Muscle of back (tissue), 13 donors: ENCODE measurements around the gene EPS15. TPM values are rescaled to one million over a fixed set of nuclear protein-coding genes. Genes with fewer than 3 reads are reported as not detected.
"Not testable (repeated sequence)": the region's sequence is repeated elsewhere in the genome, so short reads cannot be mapped to it uniquely, and the experiment has no call there.

Source experiments
- DNase-seq, 3 donors: peaks; one replicate each; pipeline versions ENCODE4 v3.0.0 to v3.0.0-alpha.2; 2013
- long read RNA-seq, 9 donors: transcript quantifications; one replicate each; lab custom pipeline, GENCODE V29; 2026
- polyA plus RNA-seq, 10 donors: library from polyadenylated mRNA; unstranded; fragments of 120-200 nt; gene quantifications; one replicate each; pipeline ENCODE4 v1.2.1, GENCODE V29; 2013; ENCODE audit not compliant: insufficient read length in 10 of 10

The EPS15 gene
- 10 to 100 TPM; 29.0 to 41.7 (median 34.6) TPM for polyA plus RNA-seq
- long read RNA-seq, donor 1, full-length matches to known transcripts, result 1 of 40 reads
- long read RNA-seq, donor 1, partial matches to known transcripts, result 39 of 40 reads
- long read RNA-seq, donor 1, other reads (novel, unspliced or antisense), result 0 of 40 reads
- long read RNA-seq, donor 2, full-length matches to known transcripts, result 1 of 1 reads
- long read RNA-seq, donor 2, partial matches to known transcripts, result 0 of 1 reads
- long read RNA-seq, donor 2, other reads (novel, unspliced or antisense), result 0 of 1 reads
- long read RNA-seq, donor 3, result 0 reads
- long read RNA-seq, donor 4, full-length matches to known transcripts, result 4 of 4 reads
- long read RNA-seq, donor 4, partial matches to known transcripts, result 0 of 4 reads
- long read RNA-seq, donor 4, other reads (novel, unspliced or antisense), result 0 of 4 reads
- long read RNA-seq, donor 5, full-length matches to known transcripts, result 1 of 1 reads
- long read RNA-seq, donor 5, partial matches to known transcripts, result 0 of 1 reads
- long read RNA-seq, donor 5, other reads (novel, unspliced or antisense), result 0 of 1 reads
- long read RNA-seq, donor 6, full-length matches to known transcripts, result 2 of 2 reads
- long read RNA-seq, donor 6, partial matches to known transcripts, result 0 of 2 reads
- long read RNA-seq, donor 6, other reads (novel, unspliced or antisense), result 0 of 2 reads
- long read RNA-seq, donor 7, full-length matches to known transcripts, result 1 of 1 reads
- long read RNA-seq, donor 7, partial matches to known transcripts, result 0 of 1 reads
- long read RNA-seq, donor 7, other reads (novel, unspliced or antisense), result 0 of 1 reads
- long read RNA-seq, donor 8, full-length matches to known transcripts, result 2 of 36 reads
- long read RNA-seq, donor 8, partial matches to known transcripts, result 34 of 36 reads
- long read RNA-seq, donor 8, other reads (novel, unspliced or antisense), result 0 of 36 reads
- long read RNA-seq, donor 9, result 0 reads

DNA sequence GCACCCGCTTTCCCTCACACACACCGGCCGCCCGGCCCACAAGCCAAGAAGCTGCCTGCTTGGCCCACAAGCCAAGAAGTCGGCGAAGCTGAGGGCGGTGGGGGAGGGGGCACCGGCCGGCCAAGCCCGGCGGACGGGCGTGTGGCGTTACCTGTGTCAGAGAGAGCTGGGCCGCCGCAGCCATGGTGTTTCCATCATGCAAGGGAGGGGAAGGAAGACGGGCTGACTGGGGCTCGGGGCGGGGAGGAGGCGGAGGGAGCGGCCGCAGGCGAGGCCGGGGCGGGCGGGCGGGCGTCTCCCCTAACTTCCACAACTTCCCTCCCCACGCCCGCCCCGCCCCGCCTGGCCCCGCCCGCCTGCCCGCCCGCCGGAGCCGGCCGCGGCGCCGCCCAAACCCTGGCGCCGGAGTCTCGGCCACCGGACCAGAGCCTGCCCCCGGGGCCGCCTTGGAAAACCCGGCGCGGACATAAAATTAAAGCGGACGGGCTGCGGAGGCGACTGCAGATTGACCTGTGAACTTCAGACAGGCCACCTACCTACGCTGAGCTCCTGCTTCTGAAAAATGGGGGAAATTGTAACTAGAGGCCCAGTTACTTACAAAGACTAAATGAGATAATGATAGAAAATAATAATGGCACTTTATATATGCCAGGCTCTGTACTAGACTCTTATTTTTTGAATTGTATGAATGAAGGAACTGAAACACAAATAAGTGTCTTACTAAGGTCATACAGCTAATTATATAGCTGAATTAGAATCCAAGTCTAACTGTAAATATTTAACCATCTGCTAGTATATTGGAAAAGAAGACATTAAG is at the start of gene EPS15:
Gene EPS15, minus strand, starts transcription at position 219 of the 817 bp plus-strand sequence. Its CDS starts 35 bp downstream, at position 184.
- peak; percentile 80 to 89 (median 86) for DNase-seq

DNA sequence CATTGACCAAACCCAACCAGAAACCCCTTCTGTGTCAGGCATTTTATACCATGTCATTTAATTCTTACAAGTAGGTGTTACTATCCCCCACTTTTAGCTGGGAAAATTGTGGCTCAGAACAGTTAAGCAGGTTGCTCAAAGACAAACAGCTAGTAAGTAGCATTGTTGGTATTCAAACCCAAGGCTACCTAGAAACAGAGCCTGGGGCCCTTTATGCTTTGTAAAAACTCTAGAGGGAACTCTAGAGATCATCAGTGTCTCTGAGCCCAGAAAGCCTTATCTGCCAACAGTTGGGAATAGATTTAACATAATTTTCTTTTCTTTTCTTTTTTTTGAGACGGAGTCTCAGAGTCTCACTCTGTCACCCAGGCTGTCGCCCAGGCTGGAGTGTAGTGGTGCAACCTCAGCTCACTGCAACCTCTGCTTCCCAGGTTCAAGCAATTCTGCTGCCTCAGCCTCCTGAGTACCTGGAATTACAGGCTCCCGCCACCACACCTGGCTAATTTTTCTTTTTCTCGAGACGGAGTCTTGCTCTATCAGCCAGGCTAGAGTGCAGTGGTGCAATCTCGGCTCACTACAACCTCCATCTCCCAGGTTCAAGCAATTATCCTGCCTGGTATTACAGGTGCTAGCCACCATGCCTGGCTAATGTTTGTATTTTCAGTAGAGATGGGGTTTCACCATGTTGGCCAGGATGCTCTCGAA is 49.3 kb upstream of the EPS15 start:
- DNase-seq, result no peak

DNA sequence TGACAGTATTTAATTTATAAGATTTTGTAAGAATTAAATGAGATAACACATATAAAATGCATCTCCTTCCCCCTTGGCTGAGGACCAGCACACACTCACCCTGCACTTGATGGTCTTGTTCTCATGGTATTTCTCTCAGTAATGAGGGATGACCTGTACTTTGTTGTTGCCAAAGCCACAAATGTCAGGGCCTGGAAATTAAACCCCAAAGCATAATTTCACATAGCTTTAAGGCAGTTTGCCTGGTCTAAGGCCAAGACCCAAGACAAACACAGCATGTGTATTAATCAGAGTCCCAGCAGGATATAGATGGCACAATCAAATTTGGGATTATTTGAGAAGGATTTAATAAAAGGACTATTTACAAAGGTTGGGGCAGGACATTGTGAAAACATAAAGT is 48.6 kb upstream of the EPS15 start:
- peak in 1 of 3 donors; percentile 59 for DNase-seq

DNA sequence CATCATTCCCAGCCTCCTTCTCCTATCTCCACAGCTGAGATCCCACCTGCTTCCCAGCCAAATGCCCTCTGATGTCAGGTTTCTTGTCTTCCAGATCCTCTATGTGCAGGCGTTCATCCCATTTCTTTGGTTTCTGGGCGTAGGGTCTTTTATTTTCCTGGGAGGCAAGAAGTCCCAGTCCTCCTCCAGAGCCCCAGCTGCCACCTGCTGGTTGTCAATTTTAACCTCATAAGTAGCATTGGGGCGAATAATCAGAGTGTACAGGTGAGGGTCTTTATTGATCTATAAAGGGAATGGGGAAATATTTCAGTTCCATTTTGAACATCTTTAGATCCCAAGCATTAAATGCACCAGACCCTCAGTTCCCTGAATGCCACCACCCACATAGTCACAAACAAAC is 47.2 kb upstream of the EPS15 start:
- no peak for DNase-seq

DNA sequence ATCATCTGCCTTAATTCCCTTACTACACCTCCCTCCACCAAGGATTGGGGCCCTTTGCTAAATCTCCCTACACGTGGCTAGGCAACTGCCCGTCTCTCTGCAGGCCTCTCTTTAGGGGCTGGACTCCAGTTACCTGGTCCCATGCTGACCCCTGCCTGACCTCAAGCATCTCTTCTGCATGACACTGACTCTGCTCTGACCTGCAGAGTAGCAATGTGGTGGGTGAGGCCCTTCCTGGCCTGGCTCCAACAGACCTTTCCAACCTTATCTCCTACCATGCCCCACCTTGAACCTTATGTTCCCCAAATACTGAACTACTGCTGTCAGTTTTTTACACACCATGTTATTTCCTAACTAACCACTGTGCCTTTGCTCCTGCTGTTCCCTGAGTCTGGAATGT is 45.9 kb upstream of the EPS15 start:
- no peak for DNase-seq

DNA sequence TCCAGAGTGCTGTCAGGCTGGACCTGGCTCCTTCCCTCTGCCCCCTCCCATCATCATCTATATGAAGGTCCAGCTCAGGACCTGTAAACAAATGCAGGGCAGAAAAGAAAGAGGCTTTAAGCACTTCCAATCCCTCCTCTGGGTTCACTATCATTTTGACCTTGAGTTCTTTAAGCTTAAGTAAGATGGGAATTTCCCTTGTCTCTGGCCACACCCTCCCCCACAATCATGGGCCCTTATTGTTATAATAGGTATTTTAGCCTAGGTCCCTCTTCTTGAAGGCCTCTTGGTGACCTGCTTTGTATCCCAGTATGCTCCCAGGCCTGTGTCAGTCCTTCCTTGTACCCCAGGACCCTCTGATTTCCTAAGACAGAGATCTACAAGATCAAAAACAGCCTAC is 45.1 kb upstream of the EPS15 start:
- no peak for DNase-seq

DNA sequence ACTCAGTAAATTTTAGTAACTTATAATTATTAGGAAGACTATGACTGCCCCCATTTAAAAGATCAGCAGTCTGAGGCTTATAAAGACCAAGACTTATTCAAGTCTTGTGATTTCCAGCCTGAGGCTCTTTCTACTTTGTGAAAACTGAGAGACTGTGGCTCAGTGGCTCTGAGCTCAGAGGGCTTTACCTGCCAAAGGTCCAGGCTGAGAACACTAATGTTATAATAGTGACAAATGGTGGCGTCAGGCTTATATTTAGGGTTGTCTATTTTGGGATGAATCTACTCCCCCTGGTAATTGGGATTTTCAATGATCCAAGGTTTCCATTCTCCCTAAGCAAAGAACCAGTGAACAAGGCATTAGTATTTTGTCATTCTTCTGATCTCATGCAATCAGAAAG is 42.6 kb upstream of the EPS15 start:
- no peak for DNase-seq

DNA sequence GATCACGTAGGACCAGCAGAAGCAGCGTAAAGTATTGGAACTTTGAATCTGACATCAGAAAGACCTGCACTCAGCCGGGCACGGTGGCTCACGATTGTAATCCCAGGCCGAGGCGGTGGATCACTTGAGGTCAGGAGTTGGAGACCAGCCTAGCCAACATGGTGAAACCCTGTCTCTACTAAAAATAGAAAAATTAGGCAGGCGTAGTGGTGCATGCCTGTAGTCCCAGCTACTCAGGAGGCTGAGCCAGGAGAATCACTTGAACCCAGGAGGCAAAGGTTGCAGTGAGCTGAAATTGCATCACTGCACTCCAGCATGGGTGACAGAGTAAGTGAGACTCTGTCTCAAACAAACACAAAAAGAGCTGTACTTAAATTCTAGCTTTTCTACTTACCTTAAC is 41.8 kb upstream of the EPS15 start:
- not testable (repeated sequence) for DNase-seq

DNA sequence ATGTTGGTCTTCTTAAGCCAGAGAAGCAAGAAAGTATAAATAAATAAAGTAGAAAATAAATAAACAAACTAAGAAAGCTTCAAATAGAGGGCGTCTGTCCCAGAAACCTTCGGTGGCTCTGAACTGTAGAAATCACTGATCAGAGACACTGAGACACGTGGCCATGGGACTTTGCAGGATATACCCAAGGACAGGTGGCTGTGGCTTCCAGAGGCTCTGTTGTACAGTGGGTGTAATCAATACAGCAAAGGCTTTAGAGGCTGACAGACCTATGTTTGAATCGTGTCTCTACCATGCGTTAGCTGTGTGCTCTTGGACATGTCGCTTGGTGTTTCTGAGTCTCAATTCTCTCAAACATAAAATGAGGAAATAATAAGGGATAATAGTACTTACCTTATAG is 41.0 kb upstream of the EPS15 start:
- DNase-seq, result no peak

DNA sequence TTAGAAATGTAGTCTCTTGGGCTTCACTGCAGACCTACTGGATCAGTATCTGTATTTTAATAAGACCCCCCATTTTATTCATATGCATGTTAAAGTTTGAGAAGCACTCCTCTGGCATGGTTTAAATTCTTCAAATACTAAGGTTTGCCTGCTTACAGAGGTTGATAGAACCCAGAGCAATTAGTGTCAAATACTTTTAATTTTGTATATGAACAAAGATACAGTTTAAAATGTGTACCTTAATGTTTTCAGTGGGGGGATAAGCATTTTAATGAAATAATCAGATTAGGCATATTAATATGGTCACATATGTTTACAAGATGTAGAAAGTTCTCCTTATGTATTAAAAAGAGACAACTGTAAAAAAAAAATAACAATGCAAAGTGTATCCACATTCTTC is 40.4 kb upstream of the EPS15 start:
- no peak for DNase-seq

DNA sequence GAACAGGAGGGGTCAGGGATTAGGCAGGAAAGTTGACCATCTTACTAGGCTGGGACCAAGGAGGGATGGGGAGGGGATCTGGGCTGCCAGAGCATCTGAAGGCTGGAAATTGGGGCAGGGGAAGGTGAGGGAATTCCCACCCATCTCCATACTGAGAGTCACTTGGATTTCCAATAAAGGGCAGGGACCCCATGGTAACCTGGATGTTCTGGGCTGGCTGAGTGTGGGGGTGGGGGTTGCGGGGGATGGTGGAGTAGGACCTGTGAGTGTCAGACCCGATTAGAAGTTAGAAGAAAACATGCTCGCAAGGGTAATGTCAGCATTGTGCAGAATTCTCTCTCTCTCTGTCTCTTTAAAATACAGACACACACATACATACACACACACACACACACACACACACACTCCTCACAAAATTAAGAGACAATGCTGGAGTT is 40.0 kb upstream of the EPS15 start:
- DNase-seq, result no peak

DNA sequence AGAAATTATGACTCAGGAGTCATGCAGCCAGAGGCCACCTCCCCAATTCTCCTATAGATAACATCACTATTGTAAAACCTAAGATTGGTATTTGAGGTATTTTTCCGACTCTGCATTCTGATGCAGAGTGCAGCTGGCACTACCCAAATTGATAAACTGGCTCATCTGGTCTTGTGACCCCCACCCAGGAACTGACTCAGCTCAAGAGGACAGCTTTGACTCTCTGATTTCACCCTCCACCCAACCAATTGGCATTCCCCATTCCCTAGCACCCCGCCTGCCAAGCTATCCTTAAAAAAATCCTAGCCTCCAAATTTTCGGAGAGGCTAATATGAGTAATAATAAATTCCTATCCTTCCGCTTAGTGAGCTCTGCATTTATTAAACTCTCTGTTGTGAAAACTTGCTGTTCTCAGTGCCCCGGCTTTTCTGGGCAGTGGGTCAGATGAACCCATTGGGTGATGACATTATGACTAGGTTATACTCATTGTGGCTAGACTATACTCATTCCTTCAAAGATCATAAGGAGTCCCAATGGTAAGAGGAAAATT is 39.4 kb upstream of the EPS15 start:
- DNase-seq, result no peak

DNA sequence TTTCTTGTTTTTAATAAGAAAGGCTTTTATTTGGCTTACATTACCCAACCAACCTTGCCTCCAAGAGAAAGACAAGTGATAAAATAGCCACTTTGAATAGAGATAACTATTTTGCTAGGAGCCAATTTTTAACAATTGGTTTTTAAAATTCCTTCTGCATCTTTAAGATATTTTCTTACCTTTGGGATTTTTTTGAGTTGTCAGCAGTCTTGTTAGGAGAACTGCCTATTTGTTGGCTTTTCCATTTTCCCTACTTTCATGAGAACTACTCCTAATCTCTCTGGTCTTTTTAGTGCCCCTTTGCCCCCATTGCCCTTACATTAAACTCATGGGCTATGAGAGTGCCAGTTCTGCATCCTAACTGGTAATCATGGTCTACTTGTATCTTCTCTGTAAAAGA is 38.1 kb upstream of the EPS15 start:
- no peak for DNase-seq

DNA sequence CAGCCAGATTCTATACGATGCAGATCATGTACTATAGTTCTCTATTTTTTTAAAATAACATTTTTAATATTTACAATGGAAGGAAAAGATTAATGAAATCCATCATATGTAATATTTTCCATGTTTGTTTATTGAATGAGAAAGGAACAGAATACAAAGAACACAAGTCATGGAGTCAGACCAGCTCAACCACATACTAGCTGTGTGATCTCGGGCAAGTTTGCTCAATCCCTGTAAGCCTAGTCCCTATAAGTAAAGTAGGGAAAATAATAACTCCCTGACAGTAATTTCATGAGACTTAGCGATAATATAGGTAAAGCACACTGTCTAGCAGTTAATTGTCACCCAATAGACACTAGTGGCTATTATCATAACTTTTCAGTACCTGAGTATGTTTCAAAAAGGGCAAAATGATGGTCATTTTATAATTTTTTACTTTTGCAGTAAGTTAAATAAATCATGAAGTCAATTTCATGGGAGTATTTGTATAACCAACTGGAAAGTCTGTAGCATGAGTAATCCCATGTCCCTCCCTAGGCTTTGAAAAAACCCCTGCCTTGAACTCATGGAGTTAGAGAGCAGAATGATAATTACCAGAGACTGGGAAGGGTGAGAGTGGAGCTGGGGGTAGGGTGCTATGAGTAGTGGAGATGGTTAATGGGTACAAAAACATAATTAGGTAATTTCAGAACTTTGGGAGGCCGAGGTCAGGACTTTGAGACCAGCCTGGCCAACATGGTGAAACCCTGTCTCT is 37.0 kb upstream of the EPS15 start:
- DNase-seq, result no peak

DNA sequence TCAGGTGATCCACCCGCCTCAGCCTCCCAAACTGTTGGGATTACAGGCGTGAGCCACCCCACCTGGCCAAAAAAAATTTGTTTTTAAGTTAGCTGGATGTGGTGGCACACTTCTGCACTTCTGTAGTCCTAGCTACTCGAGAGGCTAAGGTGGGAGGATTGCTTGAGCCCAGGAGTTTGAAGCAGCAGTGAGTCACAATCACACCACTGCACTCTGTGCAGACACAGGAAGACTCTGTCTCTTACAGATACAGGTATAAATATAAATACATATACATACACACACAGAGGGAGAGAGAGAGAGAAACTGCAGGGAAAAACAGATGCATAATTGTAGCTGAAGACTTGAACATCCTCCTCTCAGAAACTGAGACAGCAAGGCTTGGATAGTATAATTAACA is 34.8 kb upstream of the EPS15 start:
- DNase-seq, result no peak

DNA sequence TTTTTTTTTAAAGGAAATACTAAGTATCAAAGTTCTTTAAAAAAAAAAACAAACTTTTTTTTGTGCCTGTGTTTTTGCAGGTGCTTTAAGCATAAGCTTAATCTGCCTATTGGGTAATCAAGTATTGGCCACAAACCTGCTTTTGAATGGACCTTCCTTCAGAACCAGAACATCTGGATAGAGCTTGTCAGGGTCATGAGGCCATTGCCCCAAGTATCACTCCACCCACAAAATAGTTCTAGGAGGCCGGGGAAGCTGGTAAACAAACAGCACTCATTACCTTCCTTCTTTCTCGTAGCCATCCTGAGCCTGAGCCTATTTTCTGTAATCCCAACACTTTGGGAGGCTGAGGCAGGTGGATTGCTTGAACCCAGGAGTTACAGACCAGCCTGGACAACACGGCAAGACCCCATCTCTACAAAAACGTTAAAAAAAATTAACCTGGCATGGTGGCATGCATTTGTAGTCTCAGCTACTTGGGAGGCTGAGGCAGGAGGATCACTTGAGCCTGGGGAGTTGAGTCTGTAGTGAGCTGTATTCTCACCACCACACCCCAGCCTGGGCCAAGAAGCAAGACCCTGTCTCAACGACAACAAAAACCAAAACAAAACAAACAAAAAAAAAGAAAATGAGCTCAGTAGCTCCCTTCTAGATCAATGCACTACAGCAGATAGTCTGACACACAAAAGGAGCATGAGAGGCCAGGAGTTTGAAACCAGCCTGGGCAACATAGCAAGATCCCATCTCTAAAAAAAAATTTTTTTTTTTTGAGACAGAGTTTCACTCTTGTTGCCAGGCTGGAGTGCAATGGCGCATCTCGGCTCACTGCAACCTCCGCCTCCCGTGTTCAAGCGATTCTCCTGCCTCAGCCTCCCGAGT is 34.1 kb upstream of the EPS15 start:
- no peak for DNase-seq

DNA sequence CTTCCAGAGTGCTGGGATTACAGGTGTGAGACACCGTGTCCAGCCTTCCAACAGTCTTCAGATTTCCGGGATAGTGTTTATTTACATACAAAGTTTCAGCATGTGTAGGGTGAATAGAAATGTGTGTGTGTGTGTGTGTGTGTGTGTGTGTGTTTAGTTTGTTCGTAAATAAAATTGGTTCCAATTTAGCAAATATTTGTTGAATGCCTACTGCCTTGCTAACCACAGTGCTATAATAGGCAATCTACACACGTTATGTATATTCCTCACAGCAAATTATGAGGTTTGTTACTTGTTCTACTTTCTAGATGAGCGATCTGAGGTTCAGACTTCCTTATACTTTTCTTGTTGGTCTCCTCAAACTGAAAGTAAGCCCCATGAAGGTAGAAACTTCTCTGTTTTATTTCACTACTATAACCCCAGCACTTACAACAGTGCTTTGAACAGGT is 32.8 kb upstream of the EPS15 start:
- no peak for DNase-seq

DNA sequence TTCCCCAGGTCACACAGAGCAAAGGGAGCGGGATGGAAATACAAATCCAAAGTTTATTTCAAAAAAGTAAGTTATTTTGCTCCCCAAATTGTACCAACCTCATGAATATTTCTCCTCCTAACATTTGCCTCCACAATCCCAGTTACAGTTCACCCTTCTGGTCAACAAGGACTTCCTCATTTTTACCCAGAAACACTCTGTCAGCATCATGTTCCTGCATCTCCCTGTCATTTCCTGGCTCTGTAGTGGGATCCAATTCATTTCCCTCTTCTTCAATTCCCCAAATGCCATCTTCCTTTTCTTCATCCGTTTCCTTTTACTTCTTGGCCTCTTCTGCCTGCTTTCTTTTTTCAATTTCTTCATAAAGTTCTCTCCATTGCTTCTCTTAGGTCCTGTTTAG is 32.0 kb upstream of the EPS15 start:
- peak in 1 of 3 donors; percentile 14 for DNase-seq

DNA sequence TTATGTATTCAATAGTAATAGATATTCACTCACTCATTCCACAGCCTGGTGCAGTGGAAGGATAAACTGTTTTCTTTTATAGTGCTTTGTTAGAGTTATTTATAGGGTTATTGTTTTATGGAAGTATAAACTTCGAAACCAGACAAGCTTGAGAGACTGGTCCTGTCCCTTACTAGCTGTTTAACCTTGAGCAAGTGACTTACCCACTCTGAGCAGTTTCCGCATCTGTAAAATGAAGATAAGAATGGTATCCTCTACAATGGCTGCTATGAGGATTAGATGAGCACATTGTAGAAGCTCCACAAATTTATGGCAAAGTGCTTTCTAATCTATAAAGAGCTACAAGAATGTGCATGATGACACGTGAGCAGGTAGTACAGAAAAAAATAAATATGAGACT is 30.8 kb upstream of the EPS15 start:
- DNase-seq, result no peak
